Mucosa of stomach (tissue), 1 donor: ENCODE data around the gene DNMT1.
A peak's percentile ranks its signal among the peaks of the same experiment; 100 is the strongest.
"Not testable (repeated sequence)": the region's sequence is repeated elsewhere in the genome, so short reads cannot be mapped to it uniquely, and the experiment has no call there.

ENCODE experiments used
- H3K27me3 ChIP-seq: one replicate; pipeline ENCODE4 v1.7.0; 2013; ENCODE audit warnings: mild to moderate bottlenecking, low read length; ENCODE audit not compliant: control insufficient read depth, insufficient read depth
- H3K36me3 ChIP-seq: one replicate; pipeline ENCODE4 v1.7.0; 2013; ENCODE audit warnings: low read length; ENCODE audit not compliant: control insufficient read depth, insufficient read depth
- H3K4me1 ChIP-seq: one replicate; pipeline ENCODE4 v1.7.0; 2013; ENCODE audit warnings: mild to moderate bottlenecking, low read length; ENCODE audit not compliant: control insufficient read depth, insufficient read depth
- H3K4me3 ChIP-seq: one replicate; pipeline ENCODE4 v1.7.0; 2013; ENCODE audit warnings: low read length
- H3K9ac ChIP-seq: one replicate; pipeline ENCODE4 v1.7.0; 2013; ENCODE audit warnings: mild to moderate bottlenecking, low read length, moderate library complexity
- H3K9me3 ChIP-seq: one replicate; pipeline ENCODE4 v1.7.0; 2013; ENCODE audit warnings: mild to moderate bottlenecking, low read length, moderate library complexity; ENCODE audit not compliant: control insufficient read depth
- donor health status: Pancreatic carcinoma.

The DNMT1 gene

GRCh38 chr19:10193790-10194499 lies 808 bp downstream of the DNMT1 start:
- H3K27me3 ChIP-seq, result no peaks in the 10 kb centered on the region
- no peaks in the 10 kb centered on the region for H3K9me3 ChIP-seq
- peak overlapping the region; percentile 48 for H3K4me3 ChIP-seq
- H3K36me3 ChIP-seq, result peaks cover 4% of the 10 kb centered on the region
- peak overlapping the region; percentile 79 for H3K9ac ChIP-seq
- H3K4me1 ChIP-seq, result peaks cover 9% of the 10 kb centered on the region

- Histone ChIP-seq H3K4me1 (peaks cover 9% of the 10 kb centered on the region), H3K27me3 (no peaks in the 10 kb centered on the region), H3K9me3 (no peaks in the 10 kb centered on the region), H3K4me3 (no peak overlapping the region), H3K9ac (no peak overlapping the region), H3K36me3 (peaks cover 4% of the 10 kb centered on the region)
Measured at GRCh38 chr19:10192922-10193321, 1.8 kb downstream of the DNMT1 start.

- peaks cover 9% of the 10 kb centered on the region for H3K4me1 ChIP-seq
- H3K9me3 ChIP-seq, result no peaks in the 10 kb centered on the region
- H3K4me3 ChIP-seq, result no peak overlapping the region
- no peak overlapping the region for H3K9ac ChIP-seq
- H3K27me3 ChIP-seq, result no peaks in the 10 kb centered on the region
- H3K36me3 ChIP-seq, result peaks cover 4% of the 10 kb centered on the region
Measured at GRCh38 chr19:10191347-10191746, 3.4 kb downstream of the DNMT1 start.

- H3K9ac ChIP-seq, result no peak overlapping the region
- H3K4me1 ChIP-seq, result peaks cover 5% of the 10 kb centered on the region
- H3K4me3 ChIP-seq, result no peak overlapping the region
Measured at GRCh38 chr19:10190026-10190425, 4.7 kb downstream of the DNMT1 start.

GRCh38 chr19:10189616-10190015 lies 5.1 kb downstream of the DNMT1 start:
- Histone ChIP-seq H3K27me3 (no peaks in the 10 kb centered on the region), H3K9me3 (no peaks in the 10 kb centered on the region), H3K4me3 (no peak overlapping the region), H3K36me3 (peaks cover 4% of the 10 kb centered on the region), H3K9ac (no peak overlapping the region), H3K4me1 (peaks cover 5% of the 10 kb centered on the region)

More at GRCh38 chr19:10190026-10190425, 4.7 kb downstream of the DNMT1 start:
- Histone ChIP-seq H3K9me3 (no peaks in the 10 kb centered on the region), H3K27me3 (no peaks in the 10 kb centered on the region), H3K36me3 (peaks cover 4% of the 10 kb centered on the region)

GRCh38 chr19:10187315-10187714 lies 7.4 kb downstream of the DNMT1 start:
- Histone ChIP-seq H3K9ac (no peak overlapping the region), H3K4me1 (no peaks in the 10 kb centered on the region), H3K36me3 (peaks cover 4% of the 10 kb centered on the region), H3K4me3 (no peak overlapping the region), H3K27me3 (no peaks in the 10 kb centered on the region), H3K9me3 (no peaks in the 10 kb centered on the region)

GRCh38 chr19:10184636-10185035 lies 10.1 kb downstream of the DNMT1 start:
- no peaks in the 10 kb centered on the region for H3K4me1 ChIP-seq
- no peaks in the 10 kb centered on the region for H3K9me3 ChIP-seq
- H3K4me3 ChIP-seq, result no peak overlapping the region
- peaks cover 4% of the 10 kb centered on the region for H3K36me3 ChIP-seq
- H3K9ac ChIP-seq, result no peak overlapping the region
- H3K27me3 ChIP-seq, result no peaks in the 10 kb centered on the region

GRCh38 chr19:10183926-10184325 lies 10.8 kb downstream of the DNMT1 start:
- Histone ChIP-seq H3K36me3 (peaks cover 4% of the 10 kb centered on the region), H3K27me3 (no peaks in the 10 kb centered on the region), H3K4me1 (no peaks in the 10 kb centered on the region), H3K9ac (no peak overlapping the region), H3K4me3 (no peak overlapping the region), H3K9me3 (no peaks in the 10 kb centered on the region)

- Histone ChIP-seq H3K4me3 (no peak overlapping the region), H3K27me3 (no peaks in the 10 kb centered on the region), H3K9me3 (no peaks in the 10 kb centered on the region), H3K9ac (no peak overlapping the region), H3K36me3 (peaks cover 4% of the 10 kb centered on the region), H3K4me1 (no peaks in the 10 kb centered on the region)
Measured at GRCh38 chr19:10182847-10183246, 11.9 kb downstream of the DNMT1 start.

- Histone ChIP-seq H3K9ac (no peak overlapping the region), H3K4me1 (no peaks in the 10 kb centered on the region), H3K9me3 (no peaks in the 10 kb centered on the region), H3K4me3 (no peak overlapping the region), H3K36me3 (peaks cover 4% of the 10 kb centered on the region), H3K27me3 (no peaks in the 10 kb centered on the region)
Measured at GRCh38 chr19:10182076-10182475, 12.7 kb downstream of the DNMT1 start.

GRCh38 chr19:10180459-10180858 lies 14.3 kb downstream of the DNMT1 start:
- H3K9me3 ChIP-seq, result no peaks in the 10 kb centered on the region
- H3K36me3 ChIP-seq, result peaks cover 4% of the 10 kb centered on the region
- H3K9ac ChIP-seq, result no peak overlapping the region

GRCh38 chr19:10180024-10180423 lies 14.7 kb downstream of the DNMT1 start:
- not testable (repeated sequence) for H3K9me3 ChIP-seq, H3K4me1 ChIP-seq, H3K9ac ChIP-seq, H3K4me3 ChIP-seq, H3K27me3 ChIP-seq, H3K36me3 ChIP-seq

More at GRCh38 chr19:10180459-10180858, 14.3 kb downstream of the DNMT1 start:
- H3K4me1 ChIP-seq, result no peaks in the 10 kb centered on the region
- H3K27me3 ChIP-seq, result no peaks in the 10 kb centered on the region
- H3K4me3 ChIP-seq, result no peak overlapping the region

GRCh38 chr19:10173527-10173926 lies 21.2 kb downstream of the DNMT1 start:
- H3K27me3 ChIP-seq, result no peaks in the 10 kb centered on the region
- H3K4me3 ChIP-seq, result no peak overlapping the region
- H3K9ac ChIP-seq, result no peak overlapping the region
- H3K9me3 ChIP-seq, result no peaks in the 10 kb centered on the region
- no peaks in the 10 kb centered on the region for H3K36me3 ChIP-seq
- no peaks in the 10 kb centered on the region for H3K4me1 ChIP-seq
